IPS DF 4.7 (cell line): ENCODE measurements around the gene TRPM3.

ENCODE experiments used
- DNase-seq: peaks from one replicate; pipeline ENCODE4 v3.0.0-alpha.2; 2013; ENCODE audit warnings: low spot score; ENCODE audit errors: extremely low read depth

TRPM3 gene

DNA sequence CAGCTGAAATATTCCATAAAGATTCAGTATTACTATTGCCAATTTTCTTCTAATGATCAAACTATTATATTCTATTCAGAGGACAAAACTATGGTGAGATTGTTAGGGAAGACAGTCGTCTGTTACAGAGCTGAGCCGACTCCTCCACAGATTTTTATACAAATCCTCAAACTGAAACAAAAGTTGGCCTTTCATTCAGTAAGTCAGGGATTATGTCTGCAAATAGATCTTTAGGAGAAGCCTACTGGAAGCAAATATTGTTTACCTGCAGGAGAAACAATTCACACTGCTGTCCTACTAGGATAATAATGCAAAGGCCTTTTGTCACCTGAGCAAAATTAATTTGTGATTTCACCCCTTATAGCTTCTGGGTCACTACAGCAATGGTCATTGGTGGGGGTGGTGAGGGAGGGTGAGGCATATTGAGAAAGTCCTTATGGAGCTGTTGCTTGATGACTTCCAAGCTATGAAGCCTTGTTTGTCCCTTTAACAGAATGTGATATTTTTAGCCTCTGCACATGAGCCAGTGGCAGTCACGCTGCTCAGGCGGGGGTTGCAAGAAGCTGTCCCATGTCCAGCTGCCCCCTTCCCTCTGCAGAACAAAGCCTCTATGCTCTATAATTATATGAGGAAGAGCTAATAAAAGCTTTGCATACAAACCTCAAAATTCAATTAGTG, 506.5 kb downstream of the TRPM3 start:
- no peak for DNase-seq

DNA sequence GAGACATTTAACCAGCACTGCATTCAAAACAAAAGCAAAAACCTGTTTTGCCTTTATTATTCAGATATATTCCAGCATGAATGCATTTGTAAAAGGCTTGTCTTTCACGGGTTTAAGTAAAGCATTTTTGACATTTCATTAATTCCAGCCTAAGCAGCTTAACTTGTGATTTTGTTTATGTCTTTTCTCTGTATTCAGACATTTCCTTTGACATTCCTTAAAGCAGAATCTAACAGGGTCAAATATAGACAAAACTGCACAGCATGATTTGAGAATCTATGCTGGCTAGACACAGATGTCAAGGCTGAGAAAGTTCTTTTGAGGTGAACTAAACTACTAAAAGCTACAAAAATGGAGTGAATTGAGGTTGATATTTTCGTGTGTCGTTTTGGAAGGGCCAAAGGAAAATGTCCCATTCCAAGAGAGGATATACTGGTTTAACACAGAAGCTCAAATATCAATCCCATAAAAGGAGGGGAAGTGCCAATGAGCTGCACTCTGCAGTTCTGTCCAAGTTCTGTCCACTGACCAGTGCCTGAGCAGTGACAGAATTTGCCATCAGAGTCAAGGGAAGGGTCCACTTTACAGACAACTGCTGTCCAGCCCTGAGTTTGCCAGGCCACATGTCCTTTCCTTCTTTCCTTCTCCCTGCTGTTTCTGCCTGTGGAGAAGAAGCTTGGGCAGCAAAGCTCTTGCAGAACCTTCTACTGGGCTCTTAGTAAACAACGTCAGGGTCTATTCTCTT, 508.2 kb downstream of the TRPM3 start:
- DNase-seq: no peak

DNA sequence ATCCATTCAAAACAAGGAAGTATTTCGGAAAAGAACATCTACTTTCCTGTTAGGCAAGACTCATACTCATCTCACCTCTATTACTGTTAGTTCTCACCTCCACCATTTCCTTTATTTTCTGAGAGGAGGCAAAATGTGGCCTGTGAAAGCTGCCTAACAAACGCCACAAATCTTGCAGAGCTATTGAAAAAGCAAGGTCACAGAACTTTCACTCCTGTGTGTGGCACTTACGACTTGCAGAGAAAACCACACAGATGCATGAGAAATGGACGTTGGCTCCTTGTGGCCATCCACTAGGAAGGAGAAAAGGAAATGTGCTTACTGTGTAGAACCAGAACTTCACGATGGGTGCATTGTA, 511.2 kb downstream of the TRPM3 start:
- no peak for DNase-seq

DNA sequence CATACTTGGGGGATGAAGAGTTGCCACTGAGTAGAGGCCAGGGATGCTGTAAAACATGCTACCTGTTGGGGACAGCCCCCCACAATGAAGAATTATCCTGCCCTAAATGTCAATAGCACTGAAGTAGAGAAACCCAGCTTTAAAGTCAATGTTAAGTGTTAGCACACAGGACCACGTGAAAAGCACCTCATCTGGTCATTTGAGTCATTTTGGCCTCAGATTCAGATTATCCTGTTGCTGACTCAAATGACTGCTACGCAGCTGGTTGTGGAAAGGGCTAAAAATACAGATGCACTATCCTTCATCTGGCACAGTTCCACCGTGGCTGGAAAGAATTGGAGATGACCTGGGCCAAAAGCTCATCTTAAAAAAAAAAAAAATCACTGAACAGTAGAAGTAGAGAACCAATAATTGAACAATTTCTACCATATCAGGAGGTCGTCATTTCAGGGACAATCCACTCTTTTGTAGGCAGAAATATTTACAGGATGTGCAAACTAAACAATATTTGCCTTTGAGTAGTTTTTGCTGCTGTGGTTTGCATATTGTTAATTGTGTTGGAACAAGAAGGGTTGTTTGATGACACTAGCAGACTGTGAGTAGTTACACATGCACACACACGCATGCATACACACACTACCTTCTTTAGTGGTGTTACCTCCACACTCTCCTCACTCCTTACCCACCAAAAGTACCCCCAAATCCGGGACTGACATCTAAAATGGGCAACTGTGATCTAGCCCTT, 511.7 kb downstream of the TRPM3 start:
- no peak for DNase-seq

DNA sequence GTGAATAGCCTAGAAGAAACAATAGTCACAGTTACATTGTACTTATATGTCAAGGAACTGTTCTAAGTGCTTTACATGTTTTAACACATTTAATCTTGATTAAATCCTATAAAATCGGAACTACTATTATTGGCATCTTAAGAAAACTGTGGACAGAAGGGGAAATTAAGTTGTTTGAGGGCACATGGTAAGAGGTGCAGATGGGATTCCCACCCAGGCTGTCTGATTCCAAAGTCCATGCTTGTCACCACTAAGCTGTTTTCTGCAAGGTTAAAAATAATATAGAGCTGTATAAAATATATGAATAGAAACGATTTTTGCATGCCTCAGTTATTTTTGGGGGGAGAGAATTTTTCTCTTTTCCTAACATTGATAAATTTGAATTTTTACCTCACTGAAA, 512.4 kb downstream of the TRPM3 start:
- DNase-seq: no peak

DNA sequence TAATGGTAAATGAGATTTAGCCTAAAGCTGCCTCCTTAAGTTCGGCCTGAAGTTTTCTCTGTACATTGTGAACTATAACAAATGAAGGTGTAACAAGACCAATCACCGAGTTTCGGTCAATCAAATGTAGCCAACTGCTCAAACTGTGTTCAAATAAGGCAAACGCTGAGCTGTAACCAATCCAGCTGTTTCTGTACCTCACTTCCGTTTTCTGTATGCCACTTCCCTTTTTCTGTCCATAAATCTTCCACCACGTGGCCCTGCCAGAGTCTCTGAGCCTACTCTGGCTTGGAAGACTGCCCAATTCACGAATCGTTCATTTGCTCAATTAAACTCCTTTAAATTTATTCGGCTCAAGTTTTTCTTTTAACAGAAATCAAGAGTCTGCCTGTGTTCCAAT, 513.5 kb downstream of the TRPM3 start:
- no peak for DNase-seq

- no peak for DNase-seq
Observed at GRCh38 chr9:70607329-70607728, 514.1 kb downstream of the TRPM3 start.

GRCh38 chr9:70603020-70603411, 518.4 kb downstream of the TRPM3 start:
- DNase-seq: no peak

GRCh38 chr9:70602321-70603019, 519.0 kb downstream of the TRPM3 start:
- DNase-seq: peak; percentile 41

- DNase-seq: no peak
Observed at GRCh38 chr9:70601000-70601951, 520.1 kb downstream of the TRPM3 start.

GRCh38 chr9:70600506-70600905, 520.9 kb downstream of the TRPM3 start:
- DNase-seq: no peak

DNA sequence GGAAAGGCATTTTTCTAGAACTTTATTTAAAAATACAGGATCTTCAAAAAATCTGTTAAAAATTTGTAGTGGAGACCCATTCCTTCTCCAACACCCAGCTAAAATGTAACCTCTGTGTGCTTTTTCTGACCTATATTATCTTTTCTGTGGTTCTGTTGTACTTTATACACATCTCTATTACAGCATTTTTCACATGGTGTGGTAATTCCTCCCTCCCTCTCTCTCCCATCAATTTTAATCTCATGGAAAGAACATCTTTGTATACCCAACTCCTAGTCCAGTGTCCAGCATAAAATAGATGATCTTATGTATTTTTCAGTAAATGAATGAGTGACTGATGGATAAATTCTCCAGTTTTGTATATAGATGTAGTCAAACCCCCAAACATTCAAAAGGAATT, 523.5 kb downstream of the TRPM3 start:
- DNase-seq: no peak

GRCh38 chr9:70595211-70595610, 526.2 kb downstream of the TRPM3 start:
- no peak for DNase-seq

- no peak for DNase-seq
Observed at GRCh38 chr9:70594386-70594944, 527.0 kb downstream of the TRPM3 start.

DNA sequence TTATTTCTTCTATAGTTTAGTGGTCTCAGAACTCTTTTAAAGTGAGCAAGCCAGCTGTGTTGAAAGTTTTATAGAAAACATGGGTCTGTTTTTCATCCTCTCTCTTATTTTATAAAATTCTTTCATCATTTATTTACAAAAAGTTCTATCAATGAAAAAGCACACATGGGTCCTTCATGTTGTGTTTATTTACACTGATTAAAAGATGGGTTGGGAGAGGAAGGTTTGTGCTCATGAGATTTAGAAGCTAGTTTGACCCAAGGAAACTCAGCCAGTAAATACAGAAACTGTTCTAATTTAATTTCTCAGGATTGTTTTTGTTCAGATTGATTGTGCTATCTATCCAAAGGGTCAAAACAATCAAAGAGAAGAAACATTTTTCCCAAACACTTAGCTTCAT, 528.2 kb downstream of the TRPM3 start:
- no peak for DNase-seq

DNA sequence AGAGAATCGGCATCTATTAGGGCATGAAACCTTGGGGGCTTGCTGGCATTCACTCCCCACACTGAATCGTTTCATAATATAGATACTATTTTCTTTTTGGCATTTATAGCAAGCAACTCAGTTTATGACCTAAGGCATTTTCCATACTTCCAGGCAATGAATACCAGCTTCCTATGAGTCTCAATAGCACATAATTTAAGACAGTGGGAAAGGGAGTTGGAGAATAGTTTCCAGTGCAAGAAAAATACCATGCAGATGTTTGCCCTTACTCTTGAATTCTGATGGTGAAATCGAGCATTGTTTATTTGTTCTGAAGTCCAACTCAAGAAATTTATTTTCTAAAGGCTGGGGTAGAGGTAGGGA, 531.1 kb downstream of the TRPM3 start:
- no peak for DNase-seq

DNA sequence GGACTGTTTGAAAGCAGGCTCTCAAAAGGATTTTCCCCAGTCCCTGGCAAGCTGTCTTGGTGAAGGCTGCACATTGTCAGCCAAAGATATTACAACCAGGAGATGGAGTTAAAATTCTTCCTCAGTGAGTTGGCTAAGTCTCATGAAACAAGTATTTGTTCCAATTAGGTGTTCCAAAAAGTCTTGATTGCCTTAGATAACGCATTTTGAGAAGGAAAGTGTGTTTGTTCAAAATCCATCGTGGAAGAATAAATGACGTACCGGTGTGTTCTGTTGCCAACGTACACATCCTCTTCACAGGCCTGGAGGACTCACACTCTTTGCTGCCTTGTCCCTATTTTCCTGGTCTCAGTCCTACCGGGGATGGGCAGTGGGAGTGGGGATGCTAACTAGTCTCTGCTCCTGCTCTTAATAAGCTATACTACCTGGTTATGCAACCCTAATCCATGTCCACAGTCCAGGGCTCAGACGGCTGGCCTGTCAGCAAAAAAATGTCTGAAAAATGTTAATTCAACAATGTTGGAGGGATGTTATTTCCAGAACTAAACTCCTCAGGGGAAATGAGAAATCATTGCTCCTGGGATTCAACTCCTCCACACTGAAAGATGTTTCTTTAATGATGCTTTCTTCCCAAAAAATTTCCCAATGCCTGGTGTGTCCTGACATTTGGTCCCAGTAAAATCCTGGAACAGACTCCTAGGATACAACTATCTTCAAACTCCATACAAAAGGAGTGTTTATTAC, 531.7 kb downstream of the TRPM3 start:
- no peak for DNase-seq

GRCh38 chr9:70588999-70589398, 532.4 kb downstream of the TRPM3 start:
- no peak for DNase-seq

GRCh38 chr9:70588381-70588780, 533.0 kb downstream of the TRPM3 start:
- DNase-seq: no peak

- no peak for DNase-seq
Observed at GRCh38 chr9:70587201-70587600, 534.2 kb downstream of the TRPM3 start.
